ENCODE data around the gene CASP12. TPM values are rescaled to one million over a fixed set of nuclear protein-coding genes. Genes with fewer than 3 reads are reported as not detected.

The CASP12 gene
- total RNA-seq, 1 donor from 2014 or later = not detected

DNA sequence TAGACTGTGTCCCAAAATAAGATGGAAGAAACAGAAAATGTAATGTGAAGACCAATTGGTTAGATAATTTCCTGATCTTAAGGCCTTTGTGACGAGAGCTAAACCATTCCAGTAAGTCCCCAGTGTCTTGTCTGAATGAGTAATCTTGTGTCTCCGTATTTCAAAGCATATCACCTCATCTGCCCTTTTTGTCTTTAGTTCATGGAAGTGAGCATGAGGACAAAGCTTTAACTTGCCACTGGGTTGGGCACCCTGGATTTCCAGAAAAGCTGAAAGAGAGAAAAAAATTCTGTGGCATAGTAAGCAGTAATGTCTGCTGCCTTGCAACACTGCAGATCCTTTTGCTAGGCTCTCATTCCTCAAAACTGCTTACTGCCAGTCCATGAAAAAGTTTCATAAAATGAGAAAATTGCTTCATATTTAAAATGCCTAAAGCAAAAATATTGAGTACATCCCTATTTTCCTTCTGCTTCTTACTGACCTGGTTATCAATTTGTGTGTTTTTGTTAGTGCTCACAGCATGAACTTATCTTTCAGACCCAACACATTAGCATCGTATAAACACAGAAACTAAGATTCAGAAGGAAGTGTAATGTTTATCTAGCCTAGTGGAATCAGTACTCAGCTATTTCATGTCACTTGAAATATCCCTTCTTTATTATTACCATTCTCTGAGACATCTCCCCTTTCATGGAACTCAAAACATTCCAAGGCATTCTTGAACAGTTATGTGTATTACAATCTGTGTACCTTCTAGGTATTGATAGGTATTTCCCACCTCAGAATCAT, 5.3 kb downstream of the CASP12 start:
- DNase-seq (ENCODE audit: low spot score) (no peak), ATAC-seq (no peak)

- DNase-seq (ENCODE audit: low spot score) = no peak
- no peak for ATAC-seq
Measured at GRCh38 chr11:104891135-104891534, 7.1 kb downstream of the CASP12 start.

DNA sequence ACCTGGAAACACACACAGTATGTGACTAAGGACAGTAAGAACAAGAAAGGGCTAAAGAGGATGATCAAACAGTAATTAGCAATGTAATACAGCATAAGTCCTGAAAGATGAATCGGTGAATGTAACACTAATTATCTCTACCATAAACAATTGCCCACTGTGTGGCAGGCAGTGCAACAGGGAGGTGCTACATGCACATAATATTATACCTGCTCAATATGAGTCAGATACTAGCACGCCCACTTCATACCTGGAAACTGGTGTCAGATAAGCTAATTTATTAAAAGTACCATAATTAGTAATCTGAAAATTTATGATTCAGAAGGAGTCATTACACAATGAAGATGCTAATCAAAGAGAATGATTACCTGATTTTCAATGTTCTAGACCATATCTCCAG, 14.9 kb downstream of the CASP12 start:
- DNase-seq (ENCODE audit: low spot score) = no peak
- no peak for ATAC-seq

DNA sequence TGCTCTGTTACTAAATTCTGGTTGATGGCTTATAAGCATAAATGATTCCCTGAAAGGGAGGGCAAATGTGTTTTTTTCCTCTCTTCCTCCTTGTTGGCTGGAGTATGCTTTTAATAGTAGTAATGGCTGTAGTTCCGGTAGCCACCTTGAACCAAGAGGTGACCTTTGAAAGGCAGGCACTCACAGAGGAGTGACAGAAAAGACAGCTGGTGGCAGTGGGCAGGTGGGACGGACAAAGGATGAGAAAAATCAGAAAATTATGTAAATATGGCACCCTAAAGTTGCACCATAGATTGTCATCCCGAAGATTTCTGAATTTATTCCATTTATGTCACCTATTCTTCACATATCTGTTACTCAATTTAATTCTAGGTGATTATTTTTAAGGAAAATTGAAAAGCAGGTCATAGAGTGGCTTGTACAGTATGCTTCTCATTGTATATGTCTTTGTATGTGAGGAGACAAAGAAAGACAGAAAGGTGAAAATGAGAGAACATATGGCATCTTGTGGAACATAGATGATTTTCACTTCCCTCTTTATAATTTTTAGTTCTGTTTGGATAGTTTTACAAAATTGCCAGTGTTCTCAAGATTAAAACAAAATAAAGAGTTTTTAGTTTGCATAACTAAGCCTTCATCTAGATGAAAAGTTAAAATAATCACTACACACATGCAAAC, 17.0 kb downstream of the CASP12 start:
- ATAC-seq (no peak), DNase-seq (ENCODE audit: low spot score) (no peak)

GRCh38 chr11:104879514-104880190, 18.6 kb downstream of the CASP12 start:
- ATAC-seq (no peak), DNase-seq (ENCODE audit: low spot score) (no peak)

DNA sequence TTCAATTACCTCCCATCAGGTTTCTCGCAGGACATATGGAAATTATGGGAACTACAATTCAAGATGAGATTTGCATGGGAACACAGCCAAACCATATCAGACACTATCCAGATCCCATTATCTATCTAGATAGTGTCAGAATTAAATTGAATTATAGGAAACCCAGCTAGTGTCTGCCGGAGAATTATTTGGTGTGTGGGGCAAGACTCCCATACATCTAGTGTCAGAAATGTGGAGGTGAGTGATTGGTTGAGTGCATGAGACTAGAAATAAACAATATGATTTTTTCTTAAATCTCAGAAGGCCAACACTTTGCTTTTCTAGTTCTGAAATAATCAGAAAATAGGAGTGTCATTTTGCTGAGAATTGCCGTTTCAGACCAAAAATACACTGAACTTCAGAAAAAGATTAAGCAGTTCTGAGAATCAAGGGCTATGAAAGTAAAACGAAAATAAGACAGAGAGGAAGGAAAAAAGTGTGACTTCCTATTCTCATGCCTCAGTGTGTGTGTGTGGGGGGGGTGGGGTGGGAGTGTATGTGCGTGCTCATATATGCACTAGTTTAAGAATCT, 21.3 kb downstream of the CASP12 start:
- ATAC-seq = no peak
- no peak for DNase-seq (ENCODE audit: low spot score)

- ATAC-seq = no peak
- DNase-seq (ENCODE audit: low spot score) = no peak
Measured at GRCh38 chr11:104876324-104876723, 21.9 kb downstream of the CASP12 start.

DNA sequence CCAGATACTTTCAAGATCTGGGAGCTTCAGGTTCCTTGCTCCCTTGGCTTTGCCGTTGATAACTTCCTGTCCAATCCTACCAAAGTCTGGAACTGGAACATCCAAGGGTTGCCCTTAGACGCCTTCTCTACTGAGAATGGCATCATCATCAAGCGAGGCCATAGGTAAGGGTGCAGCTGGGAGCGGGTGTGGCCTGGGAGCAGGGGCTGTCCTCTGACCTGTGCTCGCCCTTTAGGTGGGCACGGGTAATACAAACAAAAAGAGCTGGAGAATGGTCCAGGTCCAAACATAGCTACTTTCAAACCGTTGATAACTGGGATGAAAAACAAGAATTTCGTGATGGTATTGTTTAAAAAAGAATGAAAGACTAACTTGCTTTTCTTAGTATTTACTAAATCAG, 25.0 kb downstream of the CASP12 start:
- DNase-seq (ENCODE audit: low spot score) (no peak), ATAC-seq (no peak)

- ATAC-seq (no peak), DNase-seq (ENCODE audit: low spot score) (no peak)
Measured at GRCh38 chr11:104872393-104872792, 25.9 kb downstream of the CASP12 start.

DNA sequence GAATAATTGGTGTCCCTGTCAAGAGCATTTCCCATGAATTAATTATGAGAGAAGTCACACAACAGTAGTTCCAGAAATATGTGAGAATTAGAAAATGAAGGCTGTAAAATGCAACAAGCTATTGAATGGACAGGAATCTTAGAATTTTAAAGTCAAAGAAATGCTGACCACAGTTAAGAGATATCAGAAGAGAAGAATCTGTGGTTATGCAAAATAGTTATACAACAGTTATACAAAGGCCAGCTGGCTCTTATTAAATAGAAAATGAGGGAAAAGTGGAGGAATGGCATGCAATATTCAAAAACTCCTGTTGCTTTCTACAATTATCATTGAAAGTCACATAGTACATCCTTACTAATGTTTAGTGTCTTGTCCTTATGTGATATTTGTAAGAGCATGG, 27.4 kb downstream of the CASP12 start:
- ATAC-seq = no peak
- DNase-seq (ENCODE audit: low spot score) = no peak

DNA sequence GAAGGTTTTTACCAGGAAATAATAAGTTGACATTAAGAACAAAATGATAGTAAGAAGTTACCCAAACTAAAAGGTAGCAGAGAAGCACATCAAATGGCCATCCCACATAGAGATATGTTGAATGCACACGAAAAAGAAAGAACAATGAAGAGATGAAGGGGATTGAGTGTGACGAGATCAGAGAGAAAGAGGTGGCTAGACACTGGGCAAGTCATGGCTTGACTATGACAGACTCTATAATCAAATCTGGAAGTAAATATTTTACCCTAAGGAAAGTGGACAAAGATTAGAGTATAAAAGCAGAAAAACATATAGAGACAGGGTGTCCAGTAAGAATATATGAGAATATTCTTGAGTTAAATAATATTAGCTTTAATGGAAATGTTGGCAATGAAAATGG, 31.4 kb downstream of the CASP12 start:
- DNase-seq (ENCODE audit: low spot score) = no peak
- no peak for ATAC-seq

GRCh38 chr11:104858882-104859775, 39.1 kb downstream of the CASP12 start:
- DNase-seq (ENCODE audit: low spot score) (no peak), ATAC-seq (no peak)

- no peak for DNase-seq (ENCODE audit: low spot score)
- ATAC-seq = no peak
Measured at GRCh38 chr11:104856607-104857006, 41.7 kb downstream of the CASP12 start.

- DNase-seq (ENCODE audit: low spot score) (no peak), ATAC-seq (no peak)
Measured at GRCh38 chr11:104855965-104856364, 42.3 kb downstream of the CASP12 start.

GRCh38 chr11:104853276-104853675, 45.0 kb downstream of the CASP12 start:
- ATAC-seq = no peak
- DNase-seq (ENCODE audit: low spot score) = no peak

DNA sequence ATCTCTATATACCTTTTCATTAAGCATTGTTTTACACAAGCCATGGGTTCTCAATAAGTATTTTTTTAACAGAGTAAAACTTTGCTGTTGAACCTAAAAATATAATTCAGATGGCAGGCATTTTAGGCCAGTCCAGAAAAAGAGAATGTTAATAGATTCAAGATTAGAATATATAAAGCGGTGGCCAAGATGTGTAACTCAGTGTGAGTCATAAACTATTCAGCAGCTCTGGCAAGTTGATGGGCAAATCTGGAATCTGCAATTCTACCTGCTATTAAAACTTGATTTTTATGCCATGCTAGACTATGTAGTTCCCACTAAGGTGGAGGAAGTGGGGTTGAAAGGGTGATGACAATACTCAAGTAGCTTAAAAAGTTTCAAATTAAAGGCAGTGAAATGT, 45.4 kb downstream of the CASP12 start:
- DNase-seq (ENCODE audit: low spot score) (no peak), ATAC-seq (no peak)

- ATAC-seq (no peak), DNase-seq (ENCODE audit: low spot score) (no peak)
Measured at GRCh38 chr11:104846216-104846615, 52.0 kb downstream of the CASP12 start.

GRCh38 chr11:104844451-104844850, 53.8 kb downstream of the CASP12 start:
- DNase-seq (ENCODE audit: low spot score) = no peak

DNA sequence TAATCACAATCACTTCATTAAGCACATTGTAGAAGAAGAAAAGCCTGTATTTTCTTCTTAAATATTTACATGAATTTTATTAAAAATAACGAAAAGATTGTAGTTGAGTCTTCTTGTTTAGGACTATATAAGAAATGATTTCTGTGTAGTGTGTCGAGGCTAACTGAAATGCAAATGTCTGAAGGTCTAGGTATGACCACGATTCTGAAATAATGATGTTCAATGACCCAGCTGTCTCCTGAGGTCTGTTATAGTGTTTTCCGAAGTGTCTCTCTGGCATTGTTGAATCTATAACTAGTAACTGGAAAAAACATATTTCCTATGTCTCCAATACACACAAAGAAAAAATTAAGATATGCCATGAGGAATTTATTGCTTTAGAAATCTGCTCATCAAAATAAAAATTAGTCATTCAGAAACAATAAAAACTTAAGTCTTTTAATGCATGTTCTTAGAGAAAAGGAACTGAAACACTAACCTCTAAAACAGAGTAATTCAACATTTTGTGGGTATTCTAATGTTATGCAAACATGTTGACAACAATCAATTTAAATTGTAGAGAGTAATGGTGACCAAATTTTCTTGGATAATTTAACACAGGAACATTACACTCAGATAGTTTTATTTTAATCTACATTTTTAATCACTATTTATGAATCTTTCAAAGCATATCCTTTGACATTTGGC, 55.0 kb downstream of the CASP12 start:
- ATAC-seq (no peak), DNase-seq (ENCODE audit: low spot score) (no peak)

More at GRCh38 chr11:104844451-104844850, 53.8 kb downstream of the CASP12 start:
- no peak for ATAC-seq

DNA sequence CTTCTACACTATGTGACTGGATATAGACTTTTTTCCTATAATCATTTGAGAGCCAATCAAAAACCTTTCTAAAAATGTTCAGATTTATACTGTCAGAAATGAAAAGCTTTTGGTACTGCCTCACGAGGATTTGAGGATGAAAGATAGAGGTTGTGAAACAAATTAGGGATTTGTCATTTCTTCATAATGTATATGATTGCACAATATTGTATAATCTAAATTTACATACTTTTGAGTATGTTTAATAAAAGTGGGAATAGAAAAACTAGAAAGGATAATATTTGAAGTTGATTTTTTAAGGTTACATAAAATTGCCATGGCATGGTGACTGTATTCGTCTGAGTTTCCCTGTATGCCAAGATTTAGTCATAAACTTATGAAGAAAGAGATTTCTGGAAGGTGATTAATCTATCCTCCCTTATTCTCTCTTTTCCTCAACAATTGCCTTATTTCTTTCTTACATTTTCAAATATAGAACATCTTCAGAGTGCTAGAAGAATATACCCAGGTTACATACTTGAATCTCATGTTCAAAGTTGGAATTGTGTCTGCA, 56.2 kb downstream of the CASP12 start:
- DNase-seq (ENCODE audit: low spot score) (no peak), ATAC-seq (no peak)

Data from left lobe of liver (tissue), 2 donors.